HCT116 (cell line): ENCODE measurements around the gene ZNF516. TPM values are rescaled to one million over a fixed set of nuclear protein-coding genes. Genes with fewer than 3 reads are reported as not detected.

Experiments used
- ATAC-seq: fragments of 200-7000 bp; cut with Tn5 transposase; 2 replicates; pipeline ENCODE4 v1.9.1; 2020; ENCODE audit warnings: mild to moderate bottlenecking, moderate library complexity
- BruUV-seq: library from RNA; stranded (reverse); fragments of 400-500 nt; replicated peaks from 2 replicates; lab custom pipeline; 2021; lab: Mats Ljungman, UMichigan
- CTCF ChIA-PET: fragments of 300-600 bp; sonication (Branson Sonifier 250); formaldehyde crosslinking; loops from one replicate; lab custom pipeline; 2021; ENCODE audit warnings: antibody characterized with exemption; lab: Charles Lee
- POLR2A ChIA-PET: fragments of 300-600, 350-600 bp; sonication (Branson Sonifier 250); formaldehyde crosslinking; loops from one replicate; lab custom pipeline; 2021; ENCODE audit warnings: antibody characterized with exemption; lab: Charles Lee
- RAD21 ChIA-PET, 2 experiments: fragments of 300-600 bp; sonication (Branson Sonifier 250); formaldehyde crosslinking; loops; one replicate each; lab custom pipeline; 2023; ENCODE audit warnings: low total read pairs in 2 of 2; ENCODE audit not compliant: uncharacterized antibody in 2 of 2, unreplicated experiment in 2 of 2, low non-redundant PET in 1 of 2; lab: Charles Lee
- DNase-seq: peaks from one replicate; pipeline ENCODE4 v3.0.0-alpha.2; 2010; ENCODE audit warnings: low read depth, low spot score
- H2AFZ ChIP-seq: fragments of 200-600 bp; shearing (Covaris generic), sonication (generic); 2 replicates; pipeline ENCODE4 v1.6.1; 2017; ENCODE audit warnings: low read depth, mixed run types, mixed read lengths, antibody characterized with exemption, low read length; ENCODE audit not compliant: poor library complexity, severe bottlenecking
- H3K27ac ChIP-seq: 2 replicates; pipeline ENCODE4 v1.5.1; 2012; ENCODE audit warnings: low read depth, low read length
- H3K27me3 ChIP-seq: fragments of 200-600 bp; sonication (generic); 2 replicates; pipeline ENCODE4 v1.6.1; 2016; ENCODE audit warnings: mixed run types, low read length, mixed read lengths; ENCODE audit not compliant: insufficient read depth
- H3K36me3 ChIP-seq, 2 experiments: fragments of 200-500 bp in 1 of 2; fragments of 200-600 bp in 1 of 2; sonication (Bioruptor generic) in 1 of 2; sonication (generic) in 1 of 2; 2 replicates each; pipeline versions ENCODE4 v1.5.1 to v1.6.1; 2014 to 2016; ENCODE audit warnings: low read length in 2 of 2, inconsistent platforms in 1 of 2, mixed read lengths in 1 of 2, mixed run types in 1 of 2; ENCODE audit not compliant: insufficient read depth in 2 of 2, control insufficient read depth in 1 of 2
- H3K4me1 ChIP-seq, 2 experiments: fragments of 200-600 bp in 1 of 2; sonication (generic) in 1 of 2; 2 replicates each; pipeline versions ENCODE4 v1.5.1 to v1.6.1; 2012 to 2017; ENCODE audit warnings: low read length in 2 of 2, inconsistent platforms in 1 of 2, mild to moderate bottlenecking in 1 of 2, mixed read lengths in 1 of 2, mixed run types in 1 of 2, moderate library complexity in 1 of 2; ENCODE audit not compliant: insufficient read depth in 2 of 2, control insufficient read depth in 1 of 2
- H3K4me2 ChIP-seq: fragments of 200-600 bp; sonication (generic); 2 replicates; pipeline ENCODE4 v1.6.1; 2017; ENCODE audit warnings: mixed run types, low read length, mixed read lengths
- H3K4me3 ChIP-seq, 2 experiments: fragments of 200-600 bp in 1 of 2; sonication (generic) in 1 of 2; replicated peaks in 1 of 2; 2 replicates each; pipeline ENCODE4 v1.5.1; 2011 to 2016; ENCODE audit warnings: low read length in 2 of 2, control low read depth in 1 of 2, low read depth in 1 of 2, mild to moderate bottlenecking in 1 of 2, mixed read lengths in 1 of 2, mixed run types in 1 of 2
- H3K79me2 ChIP-seq: fragments of 200-600 bp; sonication (generic); 2 replicates; pipeline ENCODE4 v1.6.1; 2017; ENCODE audit warnings: mild to moderate bottlenecking, mixed run types, low read length, moderate library complexity, mixed read lengths; ENCODE audit not compliant: insufficient read depth
- H3K9ac ChIP-seq: fragments of 200-600 bp; sonication (generic); 2 replicates; pipeline ENCODE4 v1.6.1; 2016; ENCODE audit warnings: low read length, mixed read lengths
- H3K9me2 ChIP-seq: fragments of 200-600 bp; sonication (generic), shearing (Covaris generic); 2 replicates; pipeline ENCODE4 v1.6.1; 2017; ENCODE audit warnings: mixed run types, mild to moderate bottlenecking, moderate library complexity; ENCODE audit not compliant: insufficient read depth
- H3K9me3 ChIP-seq, 2 experiments: fragments of 200-500 bp in 1 of 2; fragments of 200-600 bp in 1 of 2; sonication (Bioruptor generic) in 1 of 2; sonication (generic) in 1 of 2; 2 replicates each; pipeline ENCODE4 v1.6.1; 2014 to 2017; ENCODE audit warnings: low read length in 2 of 2, mixed read lengths in 2 of 2, inconsistent platforms in 1 of 2, low read depth in 1 of 2, mild to moderate bottlenecking in 1 of 2, mixed run types in 1 of 2, moderate library complexity in 1 of 2; ENCODE audit not compliant: control insufficient read depth in 1 of 2, insufficient read depth in 1 of 2
- H4K20me1 ChIP-seq: fragments of 200-600 bp; sonication (generic), shearing (Covaris generic); 2 replicates; pipeline ENCODE4 v1.6.1; 2017; ENCODE audit warnings: mixed run types, mild to moderate bottlenecking, moderate library complexity; ENCODE audit not compliant: insufficient read depth
- CEBPB ChIP-seq: IDR thresholded peaks from 2 replicates; pipeline ENCODE4 v1.6.1; 2012; ENCODE audit warnings: low read depth
- EGR1 ChIP-seq: IDR thresholded peaks from 2 replicates; pipeline ENCODE4 v1.6.1; 2012; ENCODE audit warnings: low read depth
- EZH2 ChIP-seq: fragments of 200-600 bp; sonication (generic); IDR thresholded peaks from 2 replicates; pipeline ENCODE4 v1.6.1; 2017; ENCODE audit warnings: antibody characterized with exemption, mixed run types
- EZH2phosphoT487 ChIP-seq: fragments of 200-600 bp; IDR thresholded peaks from 2 replicates; pipeline ENCODE4 v1.6.1; 2018; ENCODE audit warnings: antibody characterized with exemption, borderline replicate concordance
- FOSL1 ChIP-seq: IDR thresholded peaks from 2 replicates; pipeline ENCODE4 v1.6.1; 2012; ENCODE audit warnings: low read depth
- JUND ChIP-seq: IDR thresholded peaks from 2 replicates; pipeline ENCODE4 v1.6.1; 2012
- RAD21 ChIP-seq: IDR thresholded peaks from 2 replicates; pipeline ENCODE4 v1.6.1; 2012; ENCODE audit warnings: low read depth, mild to moderate bottlenecking
- SP1 ChIP-seq: IDR thresholded peaks from 2 replicates; pipeline ENCODE4 v1.6.1; 2012; ENCODE audit warnings: low read depth
- SRF ChIP-seq: IDR thresholded peaks from 2 replicates; pipeline ENCODE4 v1.6.1; 2012; ENCODE audit warnings: low read depth
- TCF7L2 ChIP-seq: IDR thresholded peaks from 2 replicates; pipeline ENCODE4 v1.7.0; 2011; ENCODE audit warnings: borderline replicate concordance, inconsistent platforms; ENCODE audit not compliant: insufficient read depth, insufficient read length; ENCODE audit errors: extremely low read depth
- ZFX ChIP-seq: fragments of 450-650 bp; IDR thresholded peaks from 2 replicates; pipeline ENCODE4 v1.6.1; 2017
- ZNF274 ChIP-seq: fragments of 200-500 bp; sonication (Bioruptor generic); IDR thresholded peaks from 2 replicates; pipeline ENCODE4 v1.6.1; 2014; ENCODE audit warnings: mild to moderate bottlenecking, low read depth, low read length, inconsistent platforms
- intact Hi-C: fragments of 100-400 bp; cut with micrococcal nuclease; formaldehyde crosslinking; loops from 2 replicates; pipeline ENCODE4 v1.10.0; 2022
- total RNA-seq: library from RNA; stranded (reverse); gene quantifications from one replicate; pipeline ENCODE4 v1.2.1, GENCODE V29; 2021; ENCODE audit not compliant: unreplicated experiment
- TF ChIP-seq, protein P1 (sequence below): IDR thresholded peaks from 2 replicates; pipeline ENCODE4 v1.6.1; 2011; ENCODE audit warnings: mild to moderate bottlenecking, low read length, moderate library complexity; ENCODE audit not compliant: insufficient replicate concordance; ENCODE audit errors: extremely low read depth
- TF ChIP-seq, protein P2 (sequence below), 3 experiments: fragments of 200-600 bp in 1 of 3; sonication (generic) in 1 of 3; IDR thresholded peaks in 2 of 3; conservative IDR thresholded peaks in 1 of 3; 2 replicates each; pipeline ENCODE4 v1.5.1; 2012 to 2017; ENCODE audit warnings: low read depth in 2 of 3, low read length in 2 of 3, antibody characterized with exemption in 1 of 3, borderline replicate concordance in 1 of 3, control low read depth in 1 of 3, mild to moderate bottlenecking in 1 of 3, mixed read lengths in 1 of 3, mixed run types in 1 of 3, moderate library complexity in 1 of 3; ENCODE audit not compliant: insufficient read depth in 1 of 3
- TF ChIP-seq, protein P3 (sequence below): IDR thresholded peaks from 2 replicates; pipeline ENCODE4 v1.6.1; 2012

The ZNF516 gene
- total RNA-seq, 1 experiment from 2014 or later = 32.0 TPM

GRCh38 chr18:76459687-76460350 lies 35.2 kb downstream of the ZNF516 start:
- ATAC-seq = peak; percentile 78

DNA sequence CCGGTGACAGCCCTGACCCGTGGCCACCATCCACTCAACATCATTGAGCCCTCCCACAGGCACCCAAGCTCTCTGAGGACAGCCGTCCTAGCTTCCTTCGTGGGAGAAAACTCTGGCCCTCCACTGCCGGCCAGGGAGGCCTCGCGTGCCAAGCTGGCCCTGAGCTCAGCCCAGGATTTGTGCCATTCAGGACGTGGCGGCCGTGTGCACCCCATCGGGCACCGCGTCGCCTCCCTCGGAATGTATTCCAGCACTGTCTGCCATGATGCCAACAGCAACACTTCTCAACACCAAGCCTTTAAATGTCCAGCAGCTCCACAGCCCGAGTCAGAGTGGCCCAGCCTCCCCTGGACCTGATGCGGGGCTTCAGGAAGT lies 35.7 kb downstream of the ZNF516 start:
- intact Hi-C loops = loop anchor here (10.0 kb wide), 1 partner anchor 46 kb away; no protein-coding TSS in a partner anchor
- RAD21 ChIA-PET = no interaction called here
- H3K4me3 ChIP-seq = no peak overlapping the region
- H2AFZ ChIP-seq = no peak overlapping the region
- no TSS peak for BruUV-seq
- H3K36me3 ChIP-seq = no peaks in the 10 kb centered on the region
- H3K27ac ChIP-seq = no peak overlapping the region; the same call in 1 of the 2 replicates
- H3K79me2 ChIP-seq = peaks cover 7% of the 10 kb centered on the region; the same call in 1 of the 2 replicates
- POLR2A ChIA-PET = no interaction called here
- TF ChIP-seq ZNF274 = no peak
- no peak for TF ChIP-seq TCF7L2
- TF ChIP-seq, protein P1, sequence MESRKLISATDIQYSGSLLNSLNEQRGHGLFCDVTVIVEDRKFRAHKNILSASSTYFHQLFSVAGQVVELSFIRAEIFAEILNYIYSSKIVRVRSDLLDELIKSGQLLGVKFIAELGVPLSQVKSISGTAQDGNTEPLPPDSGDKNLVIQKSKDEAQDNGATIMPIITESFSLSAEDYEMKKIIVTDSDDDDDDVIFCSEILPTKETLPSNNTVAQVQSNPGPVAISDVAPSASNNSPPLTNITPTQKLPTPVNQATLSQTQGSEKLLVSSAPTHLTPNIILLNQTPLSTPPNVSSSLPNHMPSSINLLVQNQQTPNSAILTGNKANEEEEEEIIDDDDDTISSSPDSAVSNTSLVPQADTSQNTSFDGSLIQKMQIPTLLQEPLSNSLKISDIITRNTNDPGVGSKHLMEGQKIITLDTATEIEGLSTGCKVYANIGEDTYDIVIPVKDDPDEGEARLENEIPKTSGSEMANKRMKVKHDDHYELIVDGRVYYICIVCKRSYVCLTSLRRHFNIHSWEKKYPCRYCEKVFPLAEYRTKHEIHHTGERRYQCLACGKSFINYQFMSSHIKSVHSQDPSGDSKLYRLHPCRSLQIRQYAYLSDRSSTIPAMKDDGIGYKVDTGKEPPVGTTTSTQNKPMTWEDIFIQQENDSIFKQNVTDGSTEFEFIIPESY = no peak
- no peak for TF ChIP-seq JUND
- no peak for TF ChIP-seq FOSL1
- TF ChIP-seq, protein P2, sequence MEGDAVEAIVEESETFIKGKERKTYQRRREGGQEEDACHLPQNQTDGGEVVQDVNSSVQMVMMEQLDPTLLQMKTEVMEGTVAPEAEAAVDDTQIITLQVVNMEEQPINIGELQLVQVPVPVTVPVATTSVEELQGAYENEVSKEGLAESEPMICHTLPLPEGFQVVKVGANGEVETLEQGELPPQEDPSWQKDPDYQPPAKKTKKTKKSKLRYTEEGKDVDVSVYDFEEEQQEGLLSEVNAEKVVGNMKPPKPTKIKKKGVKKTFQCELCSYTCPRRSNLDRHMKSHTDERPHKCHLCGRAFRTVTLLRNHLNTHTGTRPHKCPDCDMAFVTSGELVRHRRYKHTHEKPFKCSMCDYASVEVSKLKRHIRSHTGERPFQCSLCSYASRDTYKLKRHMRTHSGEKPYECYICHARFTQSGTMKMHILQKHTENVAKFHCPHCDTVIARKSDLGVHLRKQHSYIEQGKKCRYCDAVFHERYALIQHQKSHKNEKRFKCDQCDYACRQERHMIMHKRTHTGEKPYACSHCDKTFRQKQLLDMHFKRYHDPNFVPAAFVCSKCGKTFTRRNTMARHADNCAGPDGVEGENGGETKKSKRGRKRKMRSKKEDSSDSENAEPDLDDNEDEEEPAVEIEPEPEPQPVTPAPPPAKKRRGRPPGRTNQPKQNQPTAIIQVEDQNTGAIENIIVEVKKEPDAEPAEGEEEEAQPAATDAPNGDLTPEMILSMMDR (IDR thresholded peaks at IDR 0.05 in 2 of 3, conservative IDR thresholded peaks at IDR 0.05 in 1 of 3; ENCODE audit: borderline replicate concordance in 1 of 3, insufficient read depth in 1 of 3, low read depth in 2 of 3, low read length in 2 of 3) = no peak
- TF ChIP-seq EZH2phosphoT487 = no peak
- TF ChIP-seq CEBPB = no peak
- TF ChIP-seq SRF = no peak
- TF ChIP-seq RAD21 = no peak
- TF ChIP-seq, protein P3, sequence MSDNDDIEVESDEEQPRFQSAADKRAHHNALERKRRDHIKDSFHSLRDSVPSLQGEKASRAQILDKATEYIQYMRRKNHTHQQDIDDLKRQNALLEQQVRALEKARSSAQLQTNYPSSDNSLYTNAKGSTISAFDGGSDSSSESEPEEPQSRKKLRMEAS = no peak
- TF ChIP-seq EGR1 = no peak
- TF ChIP-seq ZFX = no peak
- no peak for TF ChIP-seq EZH2
- TF ChIP-seq SP1 = no peak
- no peaks in the 10 kb centered on the region for H4K20me1 ChIP-seq
- H3K9me2 ChIP-seq = no peaks in the 10 kb centered on the region
- H3K27me3 ChIP-seq = no peaks in the 10 kb centered on the region
- no peaks in the 10 kb centered on the region for H3K9me3 ChIP-seq
- H3K4me2 ChIP-seq = peak overlapping the region; percentile 43; the same call in 1 of the 2 replicates
- H3K9ac ChIP-seq = no peak overlapping the region
- DNase-seq (no peak), ATAC-seq (no peak)
- CTCF ChIA-PET = no interaction called here
- H3K4me1 ChIP-seq = peaks cover 0 to 25% of the 10 kb centered on the region in 2 experiments; a peak in 2 of 4 replicates

More at GRCh38 chr18:76459687-76460350, 35.2 kb downstream of the ZNF516 start:
- Histone ChIP-seq H3K9ac (0 out of 2 replicates have a peak overlapping the region, but pooled peaks have one; percentile 12), H4K20me1 (no peaks in the 10 kb centered on the region), H3K4me2 (peak overlapping the region; percentile 43), H3K4me3 (no peak overlapping the region), H3K4me1 (peaks cover 0 to 25% of the 10 kb centered on the region in 2 experiments; a peak in 2 of 4 replicates), H3K9me2 (no peaks in the 10 kb centered on the region), H3K36me3 (no peaks in the 10 kb centered on the region), H3K27me3 (no peaks in the 10 kb centered on the region), H3K27ac (no peak overlapping the region; the same call in 1 of the 2 replicates), H3K79me2 (peaks cover 7% of the 10 kb centered on the region; the same call in 1 of the 2 replicates), H3K9me3 (no peaks in the 10 kb centered on the region), H2AFZ (no peak overlapping the region)
- no TSS peak for BruUV-seq
- DNase-seq = peak; percentile 15
- ChIA-PET RAD21 (no interaction called here), CTCF (no interaction called here), POLR2A (no interaction called here)
- intact Hi-C loops = loop anchor here (10.0 kb wide), 1 partner anchor 45 kb away; no protein-coding TSS in a partner anchor
- TF ChIP-seq RAD21 = 0 out of 2 replicates have a peak, but pooled peaks have one; percentile 12
- no peak for TF ChIP-seq CEBPB
